ENCODE data around the gene PDE4D.

PDE4D gene

DNA sequence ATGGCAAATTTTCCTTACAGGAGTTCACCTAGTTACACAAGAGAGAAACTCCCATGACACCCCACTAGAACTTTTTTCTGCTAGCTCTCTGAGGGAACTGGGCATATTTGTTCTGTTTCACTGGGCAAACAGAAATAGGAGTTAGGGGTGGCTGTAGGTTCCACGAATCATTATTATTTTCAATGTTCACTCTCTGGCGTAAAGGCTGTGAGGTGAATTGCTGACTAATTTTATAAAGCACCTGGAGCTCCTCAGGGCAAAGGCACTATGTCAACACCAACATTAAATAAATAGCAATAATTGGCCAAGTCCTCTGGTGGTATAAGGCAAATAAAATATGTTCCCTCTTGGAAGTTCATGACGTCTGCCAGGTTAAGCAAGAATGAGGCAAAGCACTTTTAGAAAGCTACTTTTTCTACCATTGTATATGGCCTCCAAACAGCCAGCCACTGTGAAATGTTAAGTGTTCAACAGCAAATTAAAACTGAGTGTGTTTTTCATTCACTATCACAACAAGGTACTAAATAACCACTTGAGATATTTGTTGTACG lies 344.6 kb downstream of the PDE4D start:
- peaks cover 0 to 23% (median 6%) of the 10 kb centered on the region in 4 donors for H3K4me1 ChIP-seq
- no peak for DNase-seq
- intact Hi-C loops (cut with DNase I; ENCODE audit: low total_unique reads), result no loop called here
- H3K9me3 ChIP-seq, result no peaks in the 10 kb centered on the region
- H3K27ac ChIP-seq, result peak overlapping the region in 1 of 2 donors; percentile 24
- no peak overlapping the region for H3K4me3 ChIP-seq
- H3K27me3 ChIP-seq, result no peaks in the 10 kb centered on the region
- TF ChIP-seq, protein P1, sequence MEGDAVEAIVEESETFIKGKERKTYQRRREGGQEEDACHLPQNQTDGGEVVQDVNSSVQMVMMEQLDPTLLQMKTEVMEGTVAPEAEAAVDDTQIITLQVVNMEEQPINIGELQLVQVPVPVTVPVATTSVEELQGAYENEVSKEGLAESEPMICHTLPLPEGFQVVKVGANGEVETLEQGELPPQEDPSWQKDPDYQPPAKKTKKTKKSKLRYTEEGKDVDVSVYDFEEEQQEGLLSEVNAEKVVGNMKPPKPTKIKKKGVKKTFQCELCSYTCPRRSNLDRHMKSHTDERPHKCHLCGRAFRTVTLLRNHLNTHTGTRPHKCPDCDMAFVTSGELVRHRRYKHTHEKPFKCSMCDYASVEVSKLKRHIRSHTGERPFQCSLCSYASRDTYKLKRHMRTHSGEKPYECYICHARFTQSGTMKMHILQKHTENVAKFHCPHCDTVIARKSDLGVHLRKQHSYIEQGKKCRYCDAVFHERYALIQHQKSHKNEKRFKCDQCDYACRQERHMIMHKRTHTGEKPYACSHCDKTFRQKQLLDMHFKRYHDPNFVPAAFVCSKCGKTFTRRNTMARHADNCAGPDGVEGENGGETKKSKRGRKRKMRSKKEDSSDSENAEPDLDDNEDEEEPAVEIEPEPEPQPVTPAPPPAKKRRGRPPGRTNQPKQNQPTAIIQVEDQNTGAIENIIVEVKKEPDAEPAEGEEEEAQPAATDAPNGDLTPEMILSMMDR (IDR thresholded peaks at IDR 0.05), result no peak
- H3K36me3 ChIP-seq, result no peaks in the 10 kb centered on the region

- DNase-seq, result no peak
- no peaks in the 10 kb centered on the region for H3K36me3 ChIP-seq
- peak overlapping the region in 1 of 2 donors; percentile 2 for H3K27ac ChIP-seq
- H3K9me3 ChIP-seq, result no peaks in the 10 kb centered on the region
- no peaks in the 10 kb centered on the region for H3K27me3 ChIP-seq
- TF ChIP-seq, protein P1 (IDR thresholded peaks at IDR 0.05), result no peak
- intact Hi-C loops (cut with DNase I; ENCODE audit: low total_unique reads), result no loop called here
- peaks cover 0 to 35% (median 17%) of the 10 kb centered on the region in 4 donors for H3K4me1 ChIP-seq
- no peak overlapping the region for H3K4me3 ChIP-seq
Measured at GRCh38 chr5:59547731-59548130, 345.8 kb downstream of the PDE4D start.

- no peaks in the 10 kb centered on the region for H3K9me3 ChIP-seq
- intact Hi-C loops (cut with DNase I; ENCODE audit: low total_unique reads), result no loop called here
- TF ChIP-seq, protein P1 (IDR thresholded peaks at IDR 0.05), result no peak
- H3K4me1 ChIP-seq, result peaks cover 0 to 64% (median 30%) of the 10 kb centered on the region in 4 donors
- H3K27ac ChIP-seq, result peak overlapping the region; percentile 51 to 67
- no peaks in the 10 kb centered on the region for H3K27me3 ChIP-seq
- no peaks in the 10 kb centered on the region for H3K36me3 ChIP-seq
- no peak for DNase-seq
- no peak overlapping the region for H3K4me3 ChIP-seq
Measured at GRCh38 chr5:59544573-59544972, 349.0 kb downstream of the PDE4D start.

DNA sequence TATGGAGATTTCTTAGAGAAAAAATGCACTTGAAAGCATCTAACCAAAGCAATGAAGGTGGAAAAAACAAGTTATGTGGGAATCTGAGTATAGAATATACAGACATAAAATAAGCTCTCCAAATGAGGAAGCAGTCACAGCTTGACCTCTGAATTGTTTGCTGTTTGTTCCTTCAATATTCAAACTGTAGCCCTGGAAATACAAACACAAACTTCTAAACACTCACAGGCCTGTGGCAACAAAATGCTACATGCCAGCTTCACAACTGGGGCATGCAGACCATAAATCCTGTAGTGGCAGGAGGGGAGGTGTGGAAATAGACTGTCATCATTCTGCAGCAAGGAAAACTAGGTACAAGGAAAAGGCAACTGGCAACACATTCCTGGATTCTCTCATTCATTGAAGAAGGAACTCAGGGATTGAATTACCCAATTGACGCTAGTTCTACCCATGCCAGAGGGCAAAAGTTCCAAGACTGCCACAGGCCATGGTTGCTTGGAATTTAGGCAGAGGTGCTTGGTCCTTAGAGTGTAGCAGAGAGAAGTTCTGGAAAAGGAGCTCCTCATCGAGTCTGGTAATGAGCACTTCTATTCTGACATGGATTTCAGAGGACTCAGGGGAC lies 349.6 kb downstream of the PDE4D start:
- intact Hi-C loops (cut with DNase I; ENCODE audit: low total_unique reads), result no loop called here
- no peaks in the 10 kb centered on the region for H3K27me3 ChIP-seq
- peaks cover 0 to 64% (median 30%) of the 10 kb centered on the region in 4 donors for H3K4me1 ChIP-seq
- H3K9me3 ChIP-seq, result no peaks in the 10 kb centered on the region
- TF ChIP-seq, protein P1 (IDR thresholded peaks at IDR 0.05), result no peak
- DNase-seq, result no peak
- H3K4me3 ChIP-seq, result no peak overlapping the region
- H3K36me3 ChIP-seq, result no peaks in the 10 kb centered on the region
- H3K27ac ChIP-seq, result peak overlapping the region; percentile 51 to 67

DNA sequence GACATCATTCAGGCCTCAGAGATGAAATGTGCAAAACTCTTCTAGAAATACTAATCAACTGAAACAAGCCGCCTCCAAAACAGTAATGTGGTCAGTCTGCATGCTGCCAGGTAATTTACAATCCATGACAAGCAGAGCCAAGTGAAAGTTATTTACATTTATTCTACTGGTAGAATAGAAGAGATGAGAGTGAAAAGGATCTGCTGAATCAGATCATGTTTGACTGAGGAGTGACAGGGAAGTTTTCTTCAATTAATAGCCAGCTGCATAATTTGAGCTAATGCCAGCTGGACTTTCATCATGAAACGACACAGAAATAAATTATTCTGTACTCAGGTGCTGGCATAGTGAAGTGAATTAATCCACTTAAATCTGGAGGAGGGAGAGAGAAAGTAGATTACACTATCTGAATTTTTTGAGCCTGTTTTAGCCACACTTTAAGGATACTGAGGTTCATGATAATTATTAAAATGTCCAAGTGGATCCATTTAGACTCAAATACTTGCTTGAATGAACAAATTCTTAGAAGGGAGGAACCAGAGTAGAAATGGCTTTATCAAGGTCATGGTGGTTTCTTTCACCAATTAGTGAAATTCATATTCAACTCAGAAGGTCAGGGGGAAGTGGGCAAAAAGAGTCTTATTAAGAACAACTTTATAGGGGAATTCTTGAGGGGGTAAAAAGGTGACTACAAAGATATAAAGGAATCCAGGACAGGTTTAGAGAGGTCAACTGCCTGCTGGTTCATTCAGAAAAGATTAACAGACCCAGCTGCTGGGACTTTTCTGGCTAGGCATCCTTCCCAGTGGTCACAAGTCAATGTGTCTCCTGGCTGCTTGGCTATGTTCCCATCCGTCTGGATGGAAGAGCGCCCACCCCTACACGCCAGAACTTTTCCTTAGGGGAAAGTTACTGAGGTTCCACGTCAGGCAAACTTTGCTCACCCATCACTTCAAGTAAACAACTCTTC lies 350.4 kb downstream of the PDE4D start:
- no peaks in the 10 kb centered on the region for H3K36me3 ChIP-seq

More for the DNA sequence above, 350.4 kb downstream of the PDE4D start:
- Histone ChIP-seq H3K4me3 (no peak overlapping the region), H3K27ac (peak overlapping the region; percentile 51 to 67), H3K4me1 (peaks cover 0 to 59% (median 27%) of the 10 kb centered on the region in 4 donors), H3K9me3 (no peaks in the 10 kb centered on the region), H3K27me3 (no peaks in the 10 kb centered on the region)
- intact Hi-C loops (cut with DNase I; ENCODE audit: low total_unique reads), result no loop called here
- TF ChIP-seq, protein P1 (IDR thresholded peaks at IDR 0.05), result no peak
- DNase-seq, result peak; percentile 63 to 89

Measured in tibial artery (tissue), 4 donors.